Measurements from ENCODE around the gene CMTM7. TPM values are rescaled to one million over a fixed set of nuclear protein-coding genes. Genes with fewer than 3 reads are reported as not detected.

The CMTM7 gene
- total and polyA plus RNA-seq, 9 donors: 3.9 to 23.2 (median 18.8) TPM

DNA sequence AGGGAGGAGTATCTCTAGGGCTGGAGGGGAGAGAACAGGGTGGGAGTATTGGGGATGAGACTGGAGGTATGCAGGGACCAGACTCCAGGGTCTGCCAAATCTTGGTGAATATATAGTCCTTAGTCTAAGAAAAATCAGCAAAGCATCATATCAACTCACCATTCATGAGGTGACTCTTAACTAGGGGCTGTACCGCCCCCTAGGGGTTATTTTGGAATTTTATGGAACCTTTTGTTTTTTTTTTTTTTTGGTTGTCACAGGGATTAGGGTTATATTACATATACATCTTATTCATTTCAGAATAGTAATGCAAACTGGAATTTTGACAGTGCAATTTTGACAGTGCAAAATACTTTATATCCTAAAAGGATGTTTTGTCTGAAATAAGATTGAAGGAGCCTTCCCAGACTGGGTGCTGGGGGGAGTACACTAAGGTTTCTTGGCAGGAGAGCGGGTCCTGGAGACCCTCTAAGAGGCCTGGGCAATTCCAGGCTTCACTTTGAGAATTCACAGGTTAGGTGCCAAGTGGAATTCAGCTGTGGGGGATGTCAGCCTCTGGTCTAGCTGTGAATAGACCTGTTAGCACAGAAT lies 7.5 kb downstream of the CMTM7 start:
- H3K4me1 ChIP-seq (ENCODE audit: control insufficient read depth, insufficient read depth, low read length): peaks cover 25% of the 10 kb centered on the region

DNA sequence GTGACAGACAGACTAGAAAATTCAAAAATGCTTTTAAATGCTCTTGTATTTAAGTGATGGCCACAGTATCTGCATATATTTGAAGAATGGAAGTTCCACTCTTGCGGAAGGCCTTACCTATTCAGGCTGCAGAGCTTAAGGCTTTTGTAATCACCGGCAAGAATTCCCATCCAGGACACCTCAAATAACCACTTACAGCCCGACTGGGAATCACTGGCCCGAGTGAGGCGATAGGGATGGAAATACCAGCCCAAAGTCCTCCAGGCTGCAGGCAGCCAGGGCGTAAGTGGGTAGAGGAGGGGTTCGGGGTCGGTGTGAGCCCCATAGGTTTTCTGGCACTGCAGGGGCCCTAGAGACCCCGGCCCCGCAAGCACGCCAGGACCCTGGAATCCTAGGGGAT lies 9.5 kb downstream of the CMTM7 start:
- no peak for DNase-seq
- peaks cover 25% of the 10 kb centered on the region for H3K4me1 ChIP-seq (ENCODE audit: control insufficient read depth, insufficient read depth, low read length)
- WGBS (ENCODE audit: insufficient coverage): 5% methylated on average over 6 of the region's 11 CpGs
- no peaks in the 10 kb centered on the region for H3K27me3 ChIP-seq (ENCODE audit: control insufficient read depth, insufficient read depth, low read length)
- peak overlapping the region; percentile 42 for H3K4me3 ChIP-seq (ENCODE audit: low read length)
- peak overlapping the region; percentile 91 for H3K27ac ChIP-seq (ENCODE audit: low read length)
- peaks cover 5% of the 10 kb centered on the region for H3K36me3 ChIP-seq (ENCODE audit: control insufficient read depth, insufficient read depth, low read length)
- no peaks in the 10 kb centered on the region for H3K9me3 ChIP-seq (replicated peaks; ENCODE audit: control insufficient read depth, low read depth, low read length)

More for the DNA sequence above, 7.5 kb downstream of the CMTM7 start:
- Histone ChIP-seq H3K36me3 (ENCODE audit: control insufficient read depth, insufficient read depth, low read length) (no peaks in the 10 kb centered on the region), H3K9me3 (replicated peaks; ENCODE audit: control insufficient read depth, low read depth, low read length) (no peaks in the 10 kb centered on the region), H3K4me3 (ENCODE audit: low read length) (no peak overlapping the region), H3K27me3 (ENCODE audit: control insufficient read depth, insufficient read depth, low read length) (no peaks in the 10 kb centered on the region), H3K27ac (ENCODE audit: low read length) (peak overlapping the region; percentile 9)
- DNase-seq: peak; percentile 63
- WGBS (ENCODE audit: insufficient coverage): 78% methylated on average over 1 of the region's 2 CpGs

DNA sequence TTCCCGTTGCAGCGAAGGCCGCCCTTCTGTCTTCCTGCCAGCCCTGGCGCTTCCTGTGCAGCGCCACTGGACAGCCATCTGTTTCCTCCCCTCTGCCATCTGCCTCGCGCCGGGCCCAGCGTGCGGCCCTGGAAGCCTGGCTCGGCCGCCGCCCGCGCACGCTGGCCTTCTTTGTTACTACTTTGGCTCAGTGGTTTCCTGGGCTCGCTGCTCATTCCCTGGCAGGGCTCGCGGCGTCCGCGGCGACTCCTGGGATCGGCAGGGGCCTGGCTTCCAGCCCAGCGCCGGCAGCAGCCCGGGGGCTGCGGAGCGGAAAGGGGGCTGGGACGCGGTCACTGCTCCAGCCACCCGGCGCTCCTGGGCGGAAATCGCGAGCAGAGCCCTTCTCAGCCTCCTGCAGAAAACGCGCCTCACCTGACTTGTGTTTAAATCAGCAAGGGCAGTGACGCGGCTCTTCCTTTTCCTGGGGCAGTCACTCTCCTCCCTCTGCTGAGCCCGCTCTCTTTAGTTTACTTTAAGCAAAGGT lies 10.0 kb downstream of the CMTM7 start:
- Histone ChIP-seq H3K4me3 (ENCODE audit: low read length) (peak overlapping the region; percentile 42), H3K27ac (ENCODE audit: low read length) (peak overlapping the region; percentile 91), H3K4me1 (ENCODE audit: control insufficient read depth, insufficient read depth, low read length) (peaks cover 25% of the 10 kb centered on the region), H3K9me3 (replicated peaks; ENCODE audit: control insufficient read depth, low read depth, low read length) (no peaks in the 10 kb centered on the region), H3K36me3 (ENCODE audit: control insufficient read depth, insufficient read depth, low read length) (peaks cover 5% of the 10 kb centered on the region), H3K27me3 (ENCODE audit: control insufficient read depth, insufficient read depth, low read length) (no peaks in the 10 kb centered on the region)
- under 1% methylated on average over 38 of the region's 41 CpGs for WGBS (ENCODE audit: insufficient coverage)
- DNase-seq: peak; percentile 88

- 100% methylated on average over 1 of the region's 3 CpGs for WGBS (ENCODE audit: insufficient coverage)
- DNase-seq: no peak
Observed at GRCh38 chr3:32403663-32404062, 12.0 kb downstream of the CMTM7 start.

DNA sequence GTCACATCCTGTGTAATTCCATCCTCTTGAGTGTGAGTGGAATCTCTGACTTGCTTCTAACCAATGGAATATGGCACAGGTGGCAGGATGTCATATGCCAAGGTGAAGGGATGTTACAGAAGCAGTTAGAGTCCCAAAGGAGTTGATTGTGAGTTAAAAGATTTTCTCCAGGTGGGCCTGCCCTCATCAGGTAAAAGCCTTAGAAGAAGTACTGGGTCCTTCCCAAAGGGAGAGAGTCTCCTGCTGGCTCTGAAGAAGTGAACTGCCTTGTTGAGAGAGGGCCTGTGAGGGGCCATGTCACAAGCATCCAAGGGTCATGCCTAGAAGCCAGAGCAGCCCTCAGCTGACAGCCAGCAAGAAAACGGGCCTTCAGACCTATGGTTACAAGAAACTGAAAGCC lies 13.1 kb downstream of the CMTM7 start:
- no peaks in the 10 kb centered on the region for H3K9me3 ChIP-seq (replicated peaks; ENCODE audit: control insufficient read depth, low read depth, low read length)
- no peaks in the 10 kb centered on the region for H3K27me3 ChIP-seq (ENCODE audit: control insufficient read depth, insufficient read depth, low read length)
- no peak overlapping the region for H3K27ac ChIP-seq (ENCODE audit: low read length)
- H3K4me1 ChIP-seq (ENCODE audit: control insufficient read depth, insufficient read depth, low read length): peaks cover 21% of the 10 kb centered on the region
- H3K4me3 ChIP-seq (ENCODE audit: low read length): no peak overlapping the region
- no peak for DNase-seq
- H3K36me3 ChIP-seq (ENCODE audit: control insufficient read depth, insufficient read depth, low read length): peaks cover 5% of the 10 kb centered on the region
- 83% methylated on average over 1 of the region's 1 CpG for WGBS (ENCODE audit: insufficient coverage)

More at GRCh38 chr3:32403663-32404062, 12.0 kb downstream of the CMTM7 start:
- Histone ChIP-seq H3K27ac (ENCODE audit: low read length) (no peak overlapping the region), H3K4me1 (ENCODE audit: control insufficient read depth, insufficient read depth, low read length) (peaks cover 25% of the 10 kb centered on the region), H3K9me3 (replicated peaks; ENCODE audit: control insufficient read depth, low read depth, low read length) (no peaks in the 10 kb centered on the region), H3K4me3 (ENCODE audit: low read length) (no peak overlapping the region), H3K27me3 (ENCODE audit: control insufficient read depth, insufficient read depth, low read length) (no peaks in the 10 kb centered on the region), H3K36me3 (ENCODE audit: control insufficient read depth, insufficient read depth, low read length) (peaks cover 5% of the 10 kb centered on the region)

GRCh38 chr3:32405155-32405554 lies 13.5 kb downstream of the CMTM7 start:
- Histone ChIP-seq H3K27me3 (ENCODE audit: control insufficient read depth, insufficient read depth, low read length) (no peaks in the 10 kb centered on the region), H3K27ac (ENCODE audit: low read length) (no peak overlapping the region), H3K4me3 (ENCODE audit: low read length) (no peak overlapping the region), H3K4me1 (ENCODE audit: control insufficient read depth, insufficient read depth, low read length) (peaks cover 19% of the 10 kb centered on the region), H3K36me3 (ENCODE audit: control insufficient read depth, insufficient read depth, low read length) (peaks cover 5% of the 10 kb centered on the region), H3K9me3 (replicated peaks; ENCODE audit: control insufficient read depth, low read depth, low read length) (no peaks in the 10 kb centered on the region)
- no CpG with 5 or more reads among the region's 2 CpGs for whole genome bisulfite sequencing (ENCODE audit: insufficient coverage)
- no peak for DNase-seq

DNA sequence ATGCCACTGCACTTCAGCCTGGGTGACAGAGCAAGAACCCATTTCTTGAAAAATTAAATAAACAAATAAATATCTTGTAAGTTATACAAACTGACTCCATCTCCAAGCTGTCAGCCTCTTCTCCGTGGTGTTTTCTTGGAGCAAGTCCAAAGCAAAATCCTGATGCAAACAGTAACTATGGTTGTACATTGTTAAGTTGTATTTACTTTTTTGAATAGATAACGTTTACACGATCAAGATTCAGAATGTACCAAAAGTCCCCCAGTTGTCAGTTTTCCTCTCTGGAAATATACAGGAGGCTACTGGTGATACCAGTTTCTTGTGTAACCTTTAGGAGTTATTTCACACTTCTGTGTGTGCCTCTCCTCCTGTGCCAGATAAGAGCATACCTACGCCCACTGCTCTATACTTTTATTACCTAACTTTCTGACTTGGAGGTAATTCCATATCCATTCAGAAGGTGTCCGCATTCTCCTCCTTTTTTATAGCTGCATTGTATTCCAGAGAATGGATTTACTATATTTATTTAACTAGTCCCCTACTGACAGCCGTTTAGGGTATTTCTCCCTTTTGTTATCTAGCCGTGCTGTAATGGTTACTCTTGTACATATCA lies 14.2 kb downstream of the CMTM7 start:
- Histone ChIP-seq H3K4me1 (ENCODE audit: control insufficient read depth, insufficient read depth, low read length) (peaks cover 21% of the 10 kb centered on the region), H3K4me3 (ENCODE audit: low read length) (no peak overlapping the region), H3K27me3 (ENCODE audit: control insufficient read depth, insufficient read depth, low read length) (no peaks in the 10 kb centered on the region), H3K36me3 (ENCODE audit: control insufficient read depth, insufficient read depth, low read length) (peaks cover 5% of the 10 kb centered on the region), H3K27ac (ENCODE audit: low read length) (no peak overlapping the region), H3K9me3 (replicated peaks; ENCODE audit: control insufficient read depth, low read depth, low read length) (no peaks in the 10 kb centered on the region)
- no peak for DNase-seq
- no CpG with 5 or more reads among the region's 7 CpGs for WGBS (ENCODE audit: insufficient coverage)

DNA sequence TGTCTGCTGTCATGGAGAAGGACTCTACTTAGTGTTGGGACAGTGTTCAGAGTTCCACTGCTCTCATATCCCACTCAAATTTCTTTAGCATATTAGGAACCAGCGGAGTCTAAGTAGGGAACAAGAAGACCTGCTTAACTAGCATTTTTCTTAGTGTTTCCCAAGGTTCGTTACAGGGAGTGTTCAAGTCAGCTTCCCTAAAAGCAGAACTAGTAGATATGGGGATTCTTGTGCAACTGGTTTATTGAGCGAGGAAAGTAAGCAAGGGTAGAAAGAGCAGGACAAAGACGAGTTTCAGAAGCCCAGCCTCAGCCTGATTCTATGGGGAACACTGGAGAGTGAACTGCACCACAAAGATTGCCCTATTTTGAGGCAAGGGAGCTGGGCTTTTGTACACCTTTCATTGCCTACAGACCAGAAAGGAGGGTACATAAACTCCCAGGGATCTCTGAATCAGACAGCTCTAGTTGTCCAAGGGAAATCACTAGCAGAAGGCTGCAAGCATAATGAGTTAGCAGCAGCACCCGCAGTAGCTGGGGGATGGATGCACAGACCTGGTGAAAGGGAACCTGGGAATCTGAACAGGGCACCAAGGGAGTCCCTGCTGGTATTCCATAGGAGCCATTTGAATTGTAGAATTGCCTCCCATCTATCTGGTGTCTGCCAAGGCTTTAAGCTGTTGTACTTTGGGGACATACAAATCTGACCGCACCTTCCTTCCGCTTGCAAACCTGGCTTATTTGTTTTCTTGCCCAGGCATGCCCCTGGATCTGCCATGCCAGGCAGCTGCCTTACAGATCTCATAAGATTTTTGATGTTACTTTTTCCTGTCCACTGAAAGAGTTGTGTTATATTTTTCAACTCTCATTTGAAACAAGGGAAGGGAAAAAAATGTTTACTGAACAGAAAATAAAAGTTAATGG lies 15.1 kb downstream of the CMTM7 start:
- peak; percentile 69 for DNase-seq
- peak overlapping the region; percentile 15 for H3K27ac ChIP-seq (ENCODE audit: low read length)
- peaks cover 5% of the 10 kb centered on the region for H3K36me3 ChIP-seq (ENCODE audit: control insufficient read depth, insufficient read depth, low read length)
- peaks cover 16% of the 10 kb centered on the region for H3K4me1 ChIP-seq (ENCODE audit: control insufficient read depth, insufficient read depth, low read length)
- 72% methylated on average over 3 of the region's 7 CpGs for WGBS (ENCODE audit: insufficient coverage)
- H3K4me3 ChIP-seq (ENCODE audit: low read length): no peak overlapping the region
- no peaks in the 10 kb centered on the region for H3K9me3 ChIP-seq (replicated peaks; ENCODE audit: control insufficient read depth, low read depth, low read length)
- no peaks in the 10 kb centered on the region for H3K27me3 ChIP-seq (ENCODE audit: control insufficient read depth, insufficient read depth, low read length)

DNA sequence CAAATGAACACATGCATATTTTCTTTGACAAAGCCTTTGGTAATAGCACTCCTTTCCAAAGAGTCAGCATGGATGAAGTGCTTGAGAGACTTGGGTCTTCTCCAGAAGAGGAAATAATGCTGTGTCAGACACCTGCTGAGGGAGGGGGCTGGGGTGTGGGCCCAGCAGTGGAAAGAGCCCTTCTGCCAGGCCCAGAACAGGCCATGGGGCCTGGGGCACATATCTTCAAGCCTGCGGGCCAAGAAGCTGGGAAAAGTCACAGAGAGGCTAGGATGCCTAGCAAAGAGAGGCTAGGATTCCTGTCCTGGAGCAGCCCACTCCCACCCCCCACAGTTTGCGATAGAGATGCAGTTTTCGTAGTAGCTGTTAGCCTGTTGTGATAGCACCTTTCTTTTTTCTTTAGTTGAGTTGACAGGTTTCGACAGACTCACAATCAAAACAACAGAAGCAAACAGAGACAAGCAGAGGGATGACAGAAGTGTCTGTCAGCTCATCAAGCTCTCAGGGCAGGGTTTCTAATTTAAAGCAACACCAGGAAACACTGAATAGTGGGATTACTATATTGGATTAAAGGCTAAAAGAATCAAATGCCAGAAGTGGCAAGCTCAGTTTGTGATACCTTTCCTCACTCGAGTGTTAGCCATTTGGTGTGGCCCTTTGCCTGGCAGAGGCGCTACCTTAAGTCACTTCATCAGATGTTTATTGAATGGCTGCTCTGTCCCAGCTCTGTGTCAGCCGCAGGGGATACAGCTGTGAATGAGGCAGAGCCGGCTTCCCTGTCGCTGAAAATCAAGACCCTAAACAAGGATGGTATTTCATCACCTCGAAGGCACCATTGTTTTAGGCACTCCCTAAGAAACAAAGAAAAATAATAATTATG lies 19.0 kb downstream of the CMTM7 start:
- no peaks in the 10 kb centered on the region for H3K27me3 ChIP-seq (ENCODE audit: control insufficient read depth, insufficient read depth, low read length)
- 56% methylated on average over 2 of the region's 10 CpGs for WGBS (ENCODE audit: insufficient coverage)
- no peak for DNase-seq
- no peaks in the 10 kb centered on the region for H3K36me3 ChIP-seq (ENCODE audit: control insufficient read depth, insufficient read depth, low read length)
- no peaks in the 10 kb centered on the region for H3K9me3 ChIP-seq (replicated peaks; ENCODE audit: control insufficient read depth, low read depth, low read length)
- H3K4me1 ChIP-seq (ENCODE audit: control insufficient read depth, insufficient read depth, low read length): peaks cover 24% of the 10 kb centered on the region
- no peak overlapping the region for H3K4me3 ChIP-seq (ENCODE audit: low read length)
- peak overlapping the region; percentile 17 for H3K27ac ChIP-seq (ENCODE audit: low read length)
